ENCODE results near the gene LDLRAD4.

LDLRAD4 gene

DNA sequence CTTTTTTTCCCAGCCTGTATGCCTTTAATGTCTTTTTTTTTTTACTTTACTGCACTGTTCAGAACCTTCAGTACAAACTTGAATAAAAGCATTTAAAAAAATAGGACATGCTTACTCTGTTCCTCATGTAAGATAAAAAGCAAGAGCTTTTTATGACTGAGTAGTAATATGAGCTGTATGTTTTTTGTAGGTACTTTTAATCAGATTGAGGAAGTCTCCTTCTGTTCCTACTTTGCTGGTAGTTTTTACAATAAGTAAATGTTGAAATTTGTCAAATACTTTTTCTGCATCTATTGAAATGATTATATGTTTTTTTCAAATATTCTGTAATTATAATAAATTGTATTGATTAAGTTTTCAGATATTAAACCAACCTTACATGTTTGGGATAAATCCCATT is 318.0 kb downstream of the LDLRAD4 start:
- DNase-seq (ENCODE audit: low read depth) = no peak

DNA sequence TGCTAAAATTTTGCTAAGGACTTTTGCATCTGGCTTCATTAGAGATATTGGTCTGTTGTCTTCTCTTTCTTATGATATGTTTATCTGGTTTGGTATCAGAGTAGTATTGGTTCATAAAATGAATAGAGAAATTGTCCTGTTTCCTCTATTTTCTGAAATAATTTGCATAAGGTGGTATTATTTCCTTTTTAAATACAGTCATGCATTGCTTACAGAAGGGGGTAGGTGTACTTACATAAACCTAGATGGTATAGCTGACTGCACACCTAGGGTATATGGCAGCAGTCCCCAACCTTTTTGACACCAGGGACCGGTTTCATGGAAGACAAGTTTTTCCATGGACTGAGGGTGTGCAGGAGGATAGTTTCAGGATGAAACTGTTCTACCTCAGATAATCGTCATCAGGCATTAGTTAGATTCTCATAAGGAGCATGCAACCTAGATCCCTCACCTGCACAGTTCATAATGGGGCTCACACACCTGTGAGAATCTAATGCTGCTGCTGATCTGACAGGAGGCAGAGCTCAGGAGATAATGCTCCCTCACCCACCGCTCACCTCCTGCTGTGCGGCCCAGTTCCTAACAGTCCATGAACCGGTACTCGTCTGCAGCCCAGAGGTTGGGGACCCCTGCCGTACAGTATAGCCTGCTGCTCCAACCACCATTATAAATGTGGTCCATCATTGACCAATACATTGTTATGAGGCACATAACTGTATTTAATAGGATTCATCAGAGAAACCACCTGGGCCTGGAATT is 318.6 kb downstream of the LDLRAD4 start:
- no peak for DNase-seq (ENCODE audit: low read depth)

DNA sequence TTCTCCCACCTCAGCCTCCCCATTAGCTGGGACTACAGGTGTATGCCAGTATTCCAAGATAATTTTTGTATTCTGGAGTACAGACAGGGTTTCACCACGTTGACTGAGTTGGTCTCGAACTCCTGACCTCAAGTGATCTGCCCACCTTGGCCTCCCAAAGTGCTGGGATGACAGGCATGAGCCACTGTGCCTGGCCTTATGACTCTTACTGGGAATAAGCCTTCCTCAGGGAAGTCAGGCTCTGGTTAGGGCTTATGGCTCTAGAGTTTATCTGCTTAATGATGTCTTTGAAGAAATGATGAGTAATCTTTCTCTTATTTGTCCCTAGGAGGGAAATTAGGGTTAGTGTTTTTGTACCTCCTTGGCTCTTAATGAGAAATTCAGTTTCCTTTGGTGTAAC is 320.1 kb downstream of the LDLRAD4 start:
- DNase-seq (ENCODE audit: low read depth) = no peak

DNA sequence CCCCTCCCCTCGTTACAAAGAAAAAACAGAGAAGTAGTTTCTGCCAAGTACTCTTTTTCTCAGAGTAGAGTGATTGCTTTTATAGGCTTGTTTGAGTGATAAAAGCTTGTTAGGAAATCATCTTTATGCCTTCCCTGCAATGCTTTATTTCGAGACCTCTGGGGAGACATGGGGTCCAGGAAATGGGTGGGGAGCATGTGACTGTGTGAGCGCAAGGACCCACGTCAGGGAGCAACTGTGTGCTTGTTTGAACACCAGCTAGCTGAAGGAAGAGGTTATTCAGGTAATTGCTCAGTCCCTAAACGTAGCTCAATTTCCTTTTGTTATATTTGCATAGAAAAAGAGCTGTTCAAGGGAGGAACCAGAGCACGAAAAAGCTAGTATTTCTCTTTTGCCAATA is 320.5 kb downstream of the LDLRAD4 start:
- DNase-seq (ENCODE audit: low read depth) = no peak

DNA sequence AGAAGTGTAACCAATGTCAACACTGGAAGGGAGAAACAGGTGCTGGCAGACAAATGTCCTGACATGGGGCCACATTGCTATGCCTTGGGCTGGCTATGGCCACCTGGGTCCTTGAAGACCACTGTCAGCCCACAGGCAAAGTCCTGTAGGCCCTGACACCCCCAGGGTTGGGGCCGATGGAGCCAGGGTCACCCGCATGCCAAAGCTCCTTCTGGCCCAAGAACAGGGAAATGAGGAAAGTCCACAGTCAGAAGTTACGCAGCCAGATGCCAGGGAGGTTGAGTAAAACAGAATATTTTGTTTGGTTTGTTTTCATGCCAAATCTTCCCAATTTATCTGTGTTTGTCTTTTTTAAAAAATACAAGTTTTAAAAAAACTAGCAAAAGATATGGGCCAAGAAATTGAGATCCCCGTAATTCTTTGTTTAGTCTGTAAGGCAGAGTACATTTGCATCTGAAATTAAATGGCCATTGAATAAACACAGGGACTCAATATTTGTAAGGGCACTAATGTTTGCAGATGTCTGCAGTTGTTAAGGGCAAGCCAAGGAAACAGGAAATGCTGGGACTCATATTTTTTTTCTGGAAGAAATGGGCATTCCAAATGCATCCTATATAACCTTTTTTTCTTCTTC is 321.4 kb downstream of the LDLRAD4 start:
- no peak for DNase-seq (ENCODE audit: low read depth)

DNA sequence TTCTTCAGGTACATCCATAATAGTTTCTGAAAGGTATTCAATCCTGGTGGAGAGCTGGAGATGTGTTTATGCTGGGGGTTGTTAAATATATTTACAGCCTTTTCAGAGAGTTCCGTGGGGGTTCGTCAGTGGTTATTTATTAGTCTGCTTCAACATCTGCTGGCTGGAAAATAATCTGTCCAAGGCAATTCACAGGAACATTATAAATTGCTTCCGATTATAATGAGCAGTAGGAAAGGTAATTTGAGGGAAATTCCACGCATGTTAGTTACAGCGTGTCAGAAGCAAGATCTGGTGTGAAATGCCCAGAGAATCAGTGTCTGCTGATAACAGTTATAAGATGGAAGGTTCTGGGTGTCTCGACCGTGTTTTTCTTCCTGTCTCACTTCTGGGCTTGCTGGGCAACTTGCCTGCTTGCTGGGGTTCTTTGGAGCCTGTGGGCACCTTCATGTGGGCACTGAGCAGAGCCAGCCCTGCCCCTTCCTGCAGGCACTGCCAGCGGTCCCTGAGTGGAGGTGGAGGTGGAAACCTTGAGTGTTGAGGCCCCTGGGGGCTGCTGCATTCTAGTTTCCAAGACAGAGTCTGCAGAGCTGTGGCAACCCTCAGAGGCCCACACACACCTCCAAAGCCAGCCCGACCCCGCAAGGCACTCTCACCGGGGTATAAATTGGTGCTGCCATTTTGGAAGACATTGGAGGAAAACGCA is 322.1 kb downstream of the LDLRAD4 start:
- DNase-seq (ENCODE audit: low read depth) = no peak

DNA sequence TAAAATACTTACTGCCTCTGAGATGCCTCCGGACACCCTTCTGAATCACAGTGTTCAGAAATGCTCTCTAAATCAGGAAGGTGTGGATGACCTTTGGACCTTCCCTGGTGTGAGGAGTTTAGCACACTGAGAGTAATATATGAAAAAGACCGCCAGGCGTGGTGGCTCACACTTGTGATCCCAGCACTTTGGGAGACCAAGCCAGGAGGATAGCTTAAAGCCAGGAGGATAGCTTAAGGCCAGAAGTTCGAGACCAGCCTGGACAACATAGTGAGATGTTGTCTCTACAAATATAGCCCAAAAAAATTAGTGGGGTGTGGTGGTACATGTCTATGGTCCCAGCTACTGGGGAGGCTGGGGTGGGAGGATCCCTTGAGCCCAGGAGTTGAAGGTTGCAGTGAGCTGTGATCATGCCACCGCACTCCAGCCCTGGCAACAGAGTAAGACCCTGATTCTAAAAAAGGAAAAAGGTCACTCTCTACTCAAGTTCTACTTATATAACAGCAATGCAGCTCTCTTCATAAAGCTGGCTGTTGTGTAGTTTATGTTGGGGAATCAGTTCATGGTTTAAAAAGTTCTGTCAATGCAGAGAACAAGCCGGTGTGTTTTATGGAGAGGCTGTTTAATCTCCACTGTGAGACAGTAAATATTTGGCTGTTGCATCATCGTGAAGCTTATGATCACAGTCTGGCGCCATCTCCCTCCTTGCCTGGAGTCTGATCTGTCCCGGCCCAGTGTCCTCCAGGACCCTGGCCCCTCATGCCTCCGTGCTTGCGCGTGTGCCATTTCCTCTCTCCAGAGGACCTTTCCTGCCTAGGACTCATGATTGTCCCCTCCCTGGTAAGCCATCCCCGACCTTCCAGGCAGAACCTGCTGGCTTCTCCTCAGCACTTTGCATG is 323.3 kb downstream of the LDLRAD4 start:
- DNase-seq (ENCODE audit: low read depth) = no peak

DNA sequence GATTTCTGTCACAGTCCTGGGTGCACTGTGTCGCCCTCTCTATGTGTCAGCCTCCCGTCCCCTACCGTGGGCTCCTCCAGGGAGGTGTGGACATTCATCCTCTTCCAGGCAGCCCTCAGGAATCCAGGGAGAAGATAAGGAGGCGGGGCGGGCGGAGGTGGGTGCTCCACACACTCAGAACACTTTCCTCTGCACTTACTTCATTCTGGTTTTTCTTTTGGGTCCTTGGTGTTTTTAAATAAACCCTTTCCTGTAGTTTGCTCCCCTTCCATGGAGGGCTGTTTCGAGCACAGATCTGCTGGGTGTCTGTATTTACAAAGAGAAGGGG is 323.9 kb downstream of the LDLRAD4 start:
- DNase-seq (ENCODE audit: low read depth) = no peak

DNA sequence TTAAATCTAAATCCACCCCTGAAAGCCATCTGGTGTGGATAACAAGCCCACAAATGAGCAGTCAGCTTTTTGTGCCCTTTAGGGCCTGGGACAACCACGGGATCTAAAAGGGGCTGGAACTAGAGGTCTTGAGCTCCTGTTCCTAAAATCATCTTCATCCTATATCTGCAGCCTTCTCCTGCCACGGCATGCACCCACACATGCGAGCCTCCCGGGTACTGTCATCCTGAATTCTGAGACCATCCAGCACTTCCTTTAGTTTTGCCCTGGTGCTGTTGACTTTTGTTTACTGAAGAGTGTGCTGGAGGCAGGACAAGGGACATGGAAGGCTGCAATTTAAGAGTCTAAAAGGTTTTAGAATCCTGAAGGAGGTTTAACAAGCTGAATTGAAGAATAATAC is 324.6 kb downstream of the LDLRAD4 start:
- no peak for DNase-seq (ENCODE audit: low read depth)

DNA sequence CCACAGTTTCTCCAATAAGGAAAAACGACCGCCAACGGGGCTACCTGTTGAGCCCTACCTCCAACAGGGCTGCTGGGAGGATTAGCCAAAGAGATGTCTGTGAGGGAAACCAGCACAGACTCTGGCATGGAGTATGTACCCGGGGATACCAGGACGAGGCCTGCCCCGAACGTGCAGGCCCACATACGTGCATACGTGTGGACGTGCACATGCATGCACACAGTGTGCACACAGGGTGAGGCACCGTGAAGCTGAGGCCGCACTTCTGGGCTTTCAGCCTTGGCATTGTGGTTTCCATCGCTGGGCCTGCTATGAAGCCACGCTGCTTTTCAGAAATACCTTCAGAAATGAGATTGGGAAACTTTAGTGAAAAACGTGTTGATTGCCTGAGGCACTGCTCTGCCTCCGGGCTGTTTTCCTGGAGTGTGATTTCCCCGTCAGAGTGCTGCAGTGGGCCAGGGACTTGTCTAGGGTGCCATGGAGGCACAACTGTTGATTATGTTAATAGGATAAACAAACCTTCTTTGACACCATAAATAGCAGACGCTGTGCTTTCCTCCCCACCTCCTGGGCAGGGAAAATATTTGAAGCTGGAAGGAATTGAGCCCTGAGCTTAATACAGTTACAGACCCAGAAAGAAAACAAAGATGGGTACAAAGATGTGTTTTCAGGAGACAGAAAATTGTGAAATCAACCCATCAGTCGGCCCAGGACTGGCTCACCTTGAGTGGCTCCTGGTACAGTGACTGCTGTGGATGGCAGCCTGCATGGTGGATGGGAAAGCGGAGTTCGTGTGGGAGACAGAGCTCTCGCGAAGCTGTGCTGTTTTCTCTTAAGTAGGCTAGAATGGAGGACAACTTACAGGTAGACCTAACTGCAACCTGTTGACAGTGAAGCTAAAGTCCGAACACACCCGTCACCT is 325.5 kb downstream of the LDLRAD4 start:
- DNase-seq (ENCODE audit: low read depth) = no peak

DNA sequence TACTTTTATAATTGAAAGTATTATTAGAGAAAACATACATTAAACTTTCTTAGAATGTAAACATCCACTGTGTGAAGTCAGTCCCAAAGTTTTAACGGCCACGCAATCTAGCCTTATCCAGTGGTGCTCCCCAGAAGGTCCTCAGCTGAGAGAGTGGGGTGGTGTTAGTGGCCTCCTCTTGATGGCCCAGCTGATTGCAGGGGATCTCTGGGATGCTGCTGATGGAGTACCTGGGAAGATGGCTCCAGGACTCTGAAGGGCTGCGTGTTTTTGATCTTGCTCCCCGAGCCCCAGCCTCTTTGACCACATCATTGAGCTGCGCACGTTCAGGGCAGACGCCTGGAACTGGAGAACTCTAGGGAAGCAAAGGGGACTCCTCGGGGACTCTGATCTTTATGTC is 326.4 kb downstream of the LDLRAD4 start:
- no peak for DNase-seq (ENCODE audit: low read depth)

DNA sequence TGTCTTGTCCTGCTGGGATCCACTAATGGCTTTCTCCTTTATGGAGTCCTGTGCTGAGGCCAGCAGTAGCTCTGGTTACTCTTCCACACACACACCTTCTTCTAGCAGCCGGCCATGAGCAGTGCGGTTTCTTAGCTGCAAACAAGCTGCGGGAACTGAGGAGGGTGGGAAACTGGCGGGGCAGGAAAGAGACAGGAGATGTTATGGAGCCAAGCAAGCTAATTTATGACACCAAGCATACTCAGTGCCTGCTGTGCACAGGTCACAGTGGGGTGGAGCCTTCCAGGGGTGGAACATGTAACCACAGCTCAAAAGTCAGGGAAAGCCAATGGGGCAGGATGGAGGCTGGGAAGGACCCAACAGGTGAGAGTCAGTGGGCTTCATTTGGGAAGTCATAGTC is 327.0 kb downstream of the LDLRAD4 start:
- DNase-seq (ENCODE audit: low read depth) = no peak

DNA sequence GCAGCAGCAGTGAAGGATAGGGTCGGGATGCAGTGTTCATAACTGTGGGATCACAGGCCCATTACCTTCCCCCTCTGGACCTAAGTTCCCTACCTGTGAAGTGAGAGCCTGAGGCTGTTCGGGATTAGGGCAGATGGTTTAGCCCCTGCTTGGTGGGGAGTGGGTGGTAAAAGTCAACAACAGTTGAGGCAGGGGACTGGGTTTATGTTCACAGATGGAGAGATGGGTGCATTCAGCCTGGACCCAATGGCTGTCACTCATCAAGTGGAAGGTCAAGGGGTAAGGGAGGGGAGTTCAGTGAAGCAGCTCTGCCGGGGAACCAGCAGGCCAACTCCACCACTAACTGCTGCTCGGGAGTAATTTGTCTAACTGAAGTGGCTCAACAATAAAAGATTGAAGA is 327.4 kb downstream of the LDLRAD4 start:
- DNase-seq (ENCODE audit: low read depth) = no peak

DNA sequence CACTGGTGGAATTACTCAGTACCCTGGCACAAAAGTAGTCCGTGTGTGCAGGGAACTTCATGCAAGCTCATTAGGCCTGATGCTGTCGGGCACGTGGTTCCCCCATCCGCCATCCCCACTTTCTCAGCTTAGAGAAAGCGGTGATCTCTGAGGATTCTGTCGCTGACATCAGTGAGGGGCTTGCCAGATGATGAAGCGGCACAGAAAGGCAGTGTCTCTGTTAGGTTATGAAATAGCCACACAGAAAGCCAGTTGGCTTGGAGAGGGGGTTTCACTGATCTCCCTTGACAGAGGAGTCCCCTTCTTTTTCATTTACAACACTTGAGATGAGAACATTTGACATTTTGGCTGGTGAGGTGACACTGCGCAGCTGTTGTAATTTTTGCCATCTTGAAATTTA is 328.1 kb downstream of the LDLRAD4 start:
- no peak for DNase-seq (ENCODE audit: low read depth)

DNA sequence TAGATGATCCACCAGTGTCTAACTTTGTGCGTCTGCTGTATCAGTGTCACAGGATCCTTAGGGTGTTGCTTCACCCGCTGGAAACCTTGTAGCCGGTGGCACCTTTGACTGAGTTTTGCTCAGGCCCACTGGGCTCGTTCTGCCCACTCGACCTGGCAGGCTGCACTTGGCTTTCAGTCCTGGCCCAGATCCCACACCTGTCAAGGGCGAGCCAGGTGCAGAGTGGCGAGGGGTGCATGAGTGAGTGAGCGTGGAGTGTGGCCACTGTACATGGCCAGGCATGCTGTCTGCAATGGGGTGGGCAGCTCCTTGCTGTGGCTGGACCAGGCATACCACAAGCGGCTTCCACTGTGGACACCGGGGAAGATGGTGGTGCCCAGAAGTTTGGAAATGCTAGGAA is 328.8 kb downstream of the LDLRAD4 start:
- no peak for DNase-seq (ENCODE audit: low read depth)

DNA sequence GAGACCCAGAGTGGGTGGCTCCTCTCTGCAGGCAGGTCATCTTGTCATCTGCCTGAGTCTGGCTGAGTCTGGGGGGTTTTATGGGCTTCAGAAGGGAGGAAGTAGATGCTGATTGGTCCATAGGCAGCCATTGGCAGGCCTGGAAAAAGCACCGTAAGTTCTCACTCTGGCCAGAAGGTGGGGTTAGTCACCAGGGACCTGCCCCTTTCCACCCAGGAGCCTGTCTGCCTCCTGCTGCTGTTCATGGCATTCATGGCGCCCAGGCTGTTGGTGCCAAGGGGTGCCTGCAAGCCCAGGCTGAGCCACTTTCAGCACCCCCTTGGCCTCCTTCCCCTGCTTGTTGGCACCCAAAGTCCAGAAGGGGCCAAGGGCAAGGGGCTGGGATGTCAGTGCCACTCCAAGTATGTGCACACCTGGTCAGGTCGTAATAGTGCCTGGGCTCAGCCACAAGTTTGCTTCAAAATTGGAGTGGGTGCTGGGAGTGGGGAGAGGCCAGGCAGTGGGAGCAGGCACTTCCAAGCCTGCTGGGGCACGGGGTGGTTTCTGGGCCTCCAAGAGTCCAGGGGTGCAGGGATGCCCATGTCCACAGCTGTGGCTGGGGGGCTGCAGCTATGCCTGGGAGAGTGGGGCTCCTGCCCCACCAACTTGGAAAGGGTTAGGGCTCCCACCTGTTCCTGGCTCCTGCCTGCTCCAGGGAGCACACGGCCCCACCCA is 329.7 kb downstream of the LDLRAD4 start:
- DNase-seq (ENCODE audit: low read depth) = no peak

DNA sequence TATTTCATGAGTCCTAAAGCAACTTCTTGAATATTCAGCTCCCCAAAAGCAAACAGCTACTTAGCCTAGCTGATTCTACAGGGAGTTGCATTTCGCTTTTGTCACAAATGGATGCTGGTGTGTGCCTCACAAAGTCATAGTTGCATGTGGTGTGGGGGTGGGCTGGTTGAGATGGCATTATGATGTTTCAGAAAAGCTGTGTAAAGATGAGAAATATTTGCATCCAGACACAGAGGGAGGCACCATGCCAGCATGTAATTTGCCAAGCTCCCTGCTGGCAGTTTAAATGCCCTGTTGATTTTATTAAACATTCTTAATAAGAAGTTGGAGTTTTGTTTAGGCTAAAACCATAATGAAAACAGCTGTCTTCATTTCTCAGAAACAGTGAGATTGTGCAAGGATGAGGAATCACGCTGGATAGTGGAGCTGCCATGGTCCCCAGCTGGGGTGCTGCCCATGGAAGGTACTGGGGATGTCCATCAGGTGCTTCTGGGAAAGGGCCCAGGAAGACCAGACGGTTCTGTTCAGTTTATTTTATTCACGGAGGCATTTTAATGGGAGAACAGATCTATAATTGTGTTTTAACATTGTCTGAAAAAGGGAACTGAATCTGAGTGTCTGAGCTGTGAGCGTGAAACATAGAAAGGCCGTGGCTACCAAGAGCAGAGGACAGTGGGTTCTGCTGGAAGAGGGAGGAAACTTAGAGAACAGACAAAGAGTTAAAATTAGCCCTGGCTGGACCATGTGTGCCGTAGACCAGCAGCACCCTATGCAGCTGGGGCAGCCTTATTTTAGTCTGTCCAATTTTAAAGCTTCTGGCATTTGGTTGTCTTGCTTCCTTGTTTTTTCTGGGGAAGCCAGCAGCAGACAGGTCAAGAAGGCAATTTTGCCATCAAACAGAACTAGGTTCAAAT is 330.7 kb downstream of the LDLRAD4 start:
- DNase-seq (ENCODE audit: low read depth) = no peak

DNA sequence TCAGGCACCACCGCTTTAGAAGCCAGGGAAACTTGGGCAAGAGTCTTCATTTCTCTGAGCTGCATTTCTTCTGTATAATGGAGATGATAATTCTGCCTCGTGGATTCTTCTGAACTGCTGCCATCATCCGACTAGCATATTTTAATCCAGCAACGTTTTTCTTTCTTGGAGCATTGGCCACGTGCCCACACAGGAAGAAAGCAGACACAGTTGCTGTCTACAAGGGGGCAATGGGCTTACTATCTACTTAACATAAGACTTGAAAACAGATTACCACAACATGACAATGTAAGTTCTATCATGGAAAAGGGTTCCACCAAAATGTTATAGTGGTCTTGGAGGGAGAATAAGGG is 331.3 kb downstream of the LDLRAD4 start:
- DNase-seq (ENCODE audit: low read depth) = no peak

DNA sequence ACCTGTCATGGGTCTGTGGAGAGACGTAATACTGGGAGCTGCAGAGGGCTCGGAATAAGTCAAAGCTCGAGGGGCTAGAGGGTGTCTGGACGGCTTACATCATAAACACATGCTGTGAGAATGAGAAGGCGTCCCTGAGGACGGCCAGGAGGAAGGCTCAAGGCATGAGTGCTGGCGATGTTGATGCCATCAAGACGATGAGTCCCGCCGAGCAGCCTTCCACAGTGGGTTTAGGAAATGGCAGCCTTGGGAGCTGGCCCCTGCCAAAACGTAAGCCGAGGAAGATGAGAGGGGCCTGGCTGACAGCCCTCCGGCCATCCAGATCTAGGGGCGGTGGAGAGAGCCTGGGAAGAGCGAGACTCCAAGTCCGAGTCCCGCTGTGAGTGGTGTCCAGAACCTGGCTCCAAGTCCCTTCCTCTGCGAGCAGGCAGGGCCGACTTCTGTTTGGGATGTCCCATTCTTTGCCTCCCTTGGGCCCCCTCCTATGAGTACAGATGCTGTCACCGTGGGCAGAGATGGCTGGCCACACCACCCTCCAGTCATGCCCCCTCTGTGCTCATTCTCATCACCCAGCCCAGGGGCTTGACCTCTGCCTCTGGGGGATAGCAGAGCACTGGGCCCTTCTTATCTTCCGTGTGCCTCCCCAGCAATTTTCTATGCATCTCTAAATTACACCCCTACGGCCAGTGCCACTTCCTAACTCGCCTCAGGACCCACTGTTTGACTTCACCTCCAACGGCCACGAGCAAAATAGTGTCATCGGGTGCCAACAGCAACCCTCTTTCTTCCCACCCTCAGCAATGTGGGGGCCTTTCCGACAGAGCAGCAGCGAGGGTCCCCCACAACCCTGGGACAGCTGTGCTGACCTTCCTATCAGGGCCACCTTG is 332.1 kb downstream of the LDLRAD4 start:
- DNase-seq (ENCODE audit: low read depth) = no peak

All from stimulated activated CD8-positive, alpha-beta memory T cell treated with anti-CD3 and anti-CD28 coated beads, Interleukin-12 subunit alpha, Interleukin-12 subunit beta, amount 100 ng/mL, for 4 hours (primary cell).